NCI-H2196 (cell line): ENCODE results near the gene CABP7.
A peak's percentile ranks its signal among the peaks of the same experiment; 100 is the strongest.
"Not testable (repeated sequence)": the region's sequence is repeated elsewhere in the genome, so short reads cannot be mapped to it uniquely, and the experiment has no call there.

Experiments used
- DNase-seq: peaks from one replicate; lab custom pipeline; 2025; ENCODE audit not compliant: unreplicated experiment; lab: John Stamatoyannopoulos, UW

The CABP7 gene

DNA sequence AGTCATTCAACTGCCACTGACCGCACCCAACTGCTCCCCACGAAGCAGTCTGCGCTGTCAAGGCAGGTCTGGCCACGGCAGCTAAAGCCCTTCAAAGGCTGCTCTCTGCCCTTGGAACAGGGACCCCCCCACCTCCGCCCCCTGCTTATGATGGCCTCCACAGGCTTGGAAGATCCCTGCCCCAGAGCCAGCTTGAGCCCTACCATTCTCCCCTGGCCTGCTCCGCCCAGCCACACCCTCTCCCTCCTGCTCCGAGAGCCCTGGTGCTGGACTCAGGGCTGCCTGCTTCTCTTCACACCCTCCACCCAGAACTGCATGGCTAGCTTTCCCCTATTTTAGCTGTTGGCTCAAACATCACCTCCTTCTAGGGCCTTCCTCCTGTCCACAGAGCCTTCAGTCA is 28.0 kb downstream of the CABP7 start:
- no peak for DNase-seq

DNA sequence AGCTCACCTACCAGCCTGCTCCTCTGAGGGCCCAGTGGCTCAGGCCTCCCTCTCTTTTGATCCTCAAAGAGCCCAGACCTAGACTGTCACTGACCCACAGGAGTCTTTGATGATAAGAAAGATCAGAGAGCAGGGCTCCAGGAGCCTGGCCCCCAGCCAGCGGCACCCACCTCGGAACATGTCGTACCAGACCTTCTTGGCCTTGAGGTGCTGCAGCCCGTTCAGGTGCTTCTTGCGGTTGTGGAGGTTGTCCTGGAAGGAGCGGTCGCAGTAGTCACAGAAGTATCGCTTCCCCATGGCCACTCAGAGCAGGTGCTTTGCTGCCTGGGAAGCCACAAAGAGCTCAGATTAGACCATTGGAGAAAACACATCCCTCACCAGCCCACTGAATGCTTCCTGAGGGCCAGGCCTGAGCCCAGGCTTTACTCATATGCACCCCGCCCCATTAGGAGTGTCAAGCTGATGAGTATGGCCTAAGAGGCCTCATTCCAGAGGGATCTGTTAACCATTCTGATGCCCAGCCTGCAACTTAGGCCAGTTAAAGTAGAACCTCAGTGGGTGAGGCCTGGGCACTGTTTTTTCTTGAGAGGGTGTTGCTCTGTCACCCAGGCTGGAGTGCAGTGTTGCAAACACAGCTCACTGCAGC is 28.6 kb downstream of the CABP7 start:
- DNase-seq, result no peak

DNA sequence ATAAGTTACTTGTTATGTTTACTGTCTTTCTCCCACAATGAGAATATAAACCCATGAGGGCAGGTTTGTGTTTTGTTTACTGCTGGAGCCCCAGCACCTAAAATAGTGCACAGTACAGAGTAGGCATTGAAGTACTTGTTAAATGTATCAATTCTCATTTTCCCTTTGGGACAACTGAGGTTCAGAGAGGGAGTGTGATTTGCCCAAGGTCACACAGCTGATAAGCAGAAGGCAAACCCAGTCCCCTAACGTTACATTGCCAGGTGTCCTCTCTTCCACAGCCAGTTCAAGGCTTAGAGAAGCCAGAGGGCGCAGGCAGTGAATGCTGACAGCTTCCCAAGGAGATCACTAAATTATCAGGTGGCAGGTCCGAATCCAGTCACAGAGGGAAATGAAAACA is 30.2 kb downstream of the CABP7 start:
- DNase-seq, result no peak

DNA sequence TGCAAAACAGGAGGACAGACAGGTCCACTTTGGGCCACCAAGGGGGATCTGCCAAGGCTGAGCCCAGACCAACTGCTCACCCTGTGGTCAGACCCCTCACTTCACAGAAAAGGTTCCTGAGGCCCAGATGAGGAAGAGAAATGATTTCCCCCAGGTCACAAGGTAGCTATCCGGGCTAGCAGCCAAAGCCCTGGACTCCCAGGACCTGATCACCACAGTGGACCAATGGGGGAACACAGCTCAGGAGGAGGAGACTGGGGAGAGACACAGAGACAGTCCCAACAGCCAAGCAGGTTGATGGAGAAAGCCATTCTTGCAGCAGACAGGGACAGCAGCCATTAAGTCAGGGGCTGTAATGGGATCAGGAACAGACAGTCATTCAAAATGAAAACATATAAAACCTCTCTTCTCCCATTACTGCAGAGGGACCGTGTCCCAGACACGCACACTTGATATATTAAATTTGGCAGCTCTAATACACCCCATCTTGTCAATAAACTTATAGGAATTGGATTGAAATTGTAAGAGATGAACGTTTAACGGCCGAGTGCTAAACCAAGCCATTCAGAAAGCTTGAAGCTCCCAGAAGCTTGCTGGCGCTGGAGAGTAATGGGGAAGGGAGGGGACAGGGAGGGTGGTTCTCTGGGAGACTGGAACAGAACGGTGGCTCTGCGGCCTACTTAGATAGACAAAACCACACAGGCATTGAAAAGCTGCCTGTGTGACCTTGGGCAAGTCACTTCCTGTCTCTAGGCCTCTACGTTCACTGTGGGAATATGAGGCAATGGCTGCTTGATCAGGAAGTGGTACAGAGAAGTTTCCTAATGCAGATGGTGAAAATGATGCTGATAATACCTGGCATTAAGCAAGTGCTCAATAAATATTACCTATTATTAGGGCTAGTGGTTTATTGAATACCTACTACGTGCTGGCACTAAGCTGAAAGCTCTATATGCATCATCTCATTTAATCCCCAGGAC is 31.0 kb downstream of the CABP7 start:
- peak; percentile 46 for DNase-seq

DNA sequence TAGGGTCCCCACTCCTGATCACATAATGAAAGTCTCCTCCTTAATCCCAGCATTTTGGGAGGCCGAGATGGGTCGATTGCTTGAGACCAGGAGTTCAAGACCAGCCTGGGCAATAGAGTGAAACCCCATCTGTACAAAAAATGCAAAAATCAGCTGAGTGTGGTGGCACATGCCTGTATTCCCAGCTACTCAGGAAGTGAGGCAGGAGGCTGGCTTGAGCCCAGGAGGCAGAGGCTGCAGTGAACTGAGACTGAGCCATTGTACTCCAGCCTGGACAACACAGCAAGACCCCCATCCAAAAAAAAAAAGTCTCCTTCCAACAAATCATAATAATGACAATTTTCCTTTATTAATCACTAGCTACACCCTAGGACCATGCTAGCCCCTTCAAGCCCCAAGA is 31.9 kb downstream of the CABP7 start:
- no peak for DNase-seq

DNA sequence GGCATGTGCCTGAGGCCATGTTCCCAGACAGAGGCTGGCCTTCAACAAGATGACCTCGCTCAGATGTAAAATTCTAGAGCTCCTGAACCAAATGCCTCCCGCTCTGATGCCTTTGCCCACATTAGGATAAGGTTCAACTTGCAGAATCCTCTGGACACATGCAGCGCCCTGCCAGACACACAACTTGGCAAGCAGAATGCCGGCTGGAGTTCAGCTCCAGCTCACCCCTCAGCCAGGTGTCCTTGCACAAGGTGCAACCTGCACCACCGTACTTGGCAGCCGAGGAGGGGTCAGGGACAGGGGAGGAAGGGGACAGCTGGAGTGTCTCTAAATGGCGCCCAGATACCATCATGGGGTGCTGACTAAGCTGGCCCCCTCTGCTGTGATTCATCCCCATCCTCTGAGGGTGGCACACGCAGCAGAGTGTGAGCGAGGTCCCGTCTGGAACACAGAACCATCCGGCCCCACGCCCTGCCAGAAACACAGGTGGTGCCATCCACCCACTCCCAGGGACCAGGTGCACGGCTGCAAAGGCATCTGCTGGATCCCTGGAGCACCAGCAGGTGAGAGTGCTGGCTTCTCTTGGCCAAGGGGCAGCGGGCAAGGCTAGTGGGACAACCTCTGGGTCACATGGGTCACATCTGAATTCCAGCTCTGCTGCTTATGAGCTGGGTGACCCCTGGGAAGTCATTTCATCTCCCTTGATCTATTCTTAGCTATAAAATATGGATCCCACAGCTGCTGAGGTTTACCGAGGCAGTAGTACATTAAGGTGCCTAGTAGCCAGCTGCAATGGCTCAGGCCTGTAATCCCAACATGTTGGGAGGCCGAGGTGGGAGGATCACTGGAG is 34.2 kb downstream of the CABP7 start:
- DNase-seq, result no peak

DNA sequence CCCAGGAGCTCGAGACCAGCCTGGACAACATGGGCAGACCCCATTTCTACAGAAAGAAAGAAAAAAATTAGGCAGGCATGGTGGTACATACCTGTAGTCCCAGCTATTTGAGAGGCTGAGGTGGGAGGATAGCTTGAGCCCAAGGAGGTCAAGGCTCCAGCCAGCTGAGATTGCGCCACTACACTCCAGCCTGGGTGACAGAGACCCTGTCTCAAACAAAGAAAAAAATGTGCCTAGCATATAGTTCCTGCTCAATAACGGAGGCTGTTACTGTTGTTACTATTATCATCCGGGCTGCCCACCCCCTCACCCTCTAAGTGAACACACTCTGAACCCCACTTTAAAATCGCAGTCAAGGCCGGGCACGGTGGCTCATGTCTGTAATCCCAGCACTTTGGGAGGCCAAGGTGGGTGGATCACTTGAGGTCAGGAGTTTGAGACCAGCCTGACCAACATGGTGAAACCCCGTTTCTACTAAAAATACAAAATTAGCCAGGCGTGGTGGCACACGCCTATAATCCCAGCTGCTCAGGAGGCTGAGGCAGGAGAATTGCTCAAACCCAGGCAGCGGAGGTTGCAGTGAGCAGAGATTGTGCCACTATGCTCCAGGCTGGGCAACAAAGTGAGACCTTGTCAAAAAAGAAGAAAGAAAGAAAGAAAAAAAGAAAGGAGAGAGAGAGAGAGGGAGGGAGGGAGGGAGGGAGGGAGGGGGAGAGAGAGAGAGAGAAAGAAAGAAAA is 35.0 kb downstream of the CABP7 start:
- DNase-seq, result not testable (repeated sequence)

DNA sequence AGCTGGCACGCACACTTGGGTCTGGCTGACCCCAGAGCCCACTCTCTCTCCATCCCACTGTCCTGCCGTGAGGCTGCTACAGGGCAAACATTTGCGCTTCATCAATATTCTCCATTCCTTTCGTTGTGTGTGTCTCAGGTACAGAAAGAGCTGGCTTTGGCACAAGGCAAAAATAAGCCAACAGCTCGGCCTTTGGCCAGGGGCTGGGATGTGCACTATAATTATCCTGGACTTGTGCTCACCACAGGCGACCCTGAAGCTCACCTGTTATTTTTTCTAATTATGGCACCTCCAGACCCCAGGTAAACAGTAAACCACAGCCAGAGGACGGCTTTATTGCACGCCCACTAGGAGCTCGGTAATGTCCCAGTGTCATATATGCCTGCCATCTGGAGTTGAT is 36.1 kb downstream of the CABP7 start:
- DNase-seq, result no peak

DNA sequence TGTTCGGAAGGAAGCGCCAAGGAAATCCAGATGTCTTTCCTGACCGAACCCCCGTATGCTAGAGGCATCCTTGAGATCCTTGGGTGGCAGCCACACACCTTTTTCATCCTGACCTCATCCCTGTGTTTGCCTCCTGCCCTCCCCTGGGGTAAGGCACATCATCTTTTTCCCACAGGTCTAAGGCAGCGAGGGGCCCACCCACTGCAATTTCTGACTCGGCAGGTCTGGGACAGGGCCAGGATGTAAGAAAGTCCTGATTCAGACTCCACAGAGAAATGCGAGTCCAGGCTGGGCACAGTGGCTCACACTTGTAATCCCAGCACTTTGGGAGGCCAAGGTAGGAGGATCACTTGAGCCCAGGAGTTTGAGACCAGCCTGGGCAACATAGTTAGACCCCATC is 36.5 kb downstream of the CABP7 start:
- no peak for DNase-seq

DNA sequence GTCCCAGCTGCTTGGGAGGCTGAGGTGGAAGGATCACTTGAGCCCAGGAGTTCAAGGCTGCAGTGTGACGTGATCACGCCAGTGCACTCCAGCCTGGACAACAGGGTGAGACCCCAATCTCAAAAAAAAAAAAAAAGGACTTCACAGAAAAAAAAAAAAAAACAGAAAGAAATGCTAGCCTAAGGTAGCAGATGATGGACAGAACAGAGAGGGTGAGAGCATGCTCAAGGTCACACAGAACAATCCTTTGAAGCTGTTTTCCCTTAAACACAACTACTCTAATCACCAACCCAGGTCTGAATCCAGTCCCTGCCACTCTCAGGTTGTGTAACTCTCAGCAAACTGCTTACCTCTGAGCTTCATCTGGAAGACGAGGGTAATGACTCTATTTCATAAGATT is 37.3 kb downstream of the CABP7 start:
- no peak for DNase-seq

DNA sequence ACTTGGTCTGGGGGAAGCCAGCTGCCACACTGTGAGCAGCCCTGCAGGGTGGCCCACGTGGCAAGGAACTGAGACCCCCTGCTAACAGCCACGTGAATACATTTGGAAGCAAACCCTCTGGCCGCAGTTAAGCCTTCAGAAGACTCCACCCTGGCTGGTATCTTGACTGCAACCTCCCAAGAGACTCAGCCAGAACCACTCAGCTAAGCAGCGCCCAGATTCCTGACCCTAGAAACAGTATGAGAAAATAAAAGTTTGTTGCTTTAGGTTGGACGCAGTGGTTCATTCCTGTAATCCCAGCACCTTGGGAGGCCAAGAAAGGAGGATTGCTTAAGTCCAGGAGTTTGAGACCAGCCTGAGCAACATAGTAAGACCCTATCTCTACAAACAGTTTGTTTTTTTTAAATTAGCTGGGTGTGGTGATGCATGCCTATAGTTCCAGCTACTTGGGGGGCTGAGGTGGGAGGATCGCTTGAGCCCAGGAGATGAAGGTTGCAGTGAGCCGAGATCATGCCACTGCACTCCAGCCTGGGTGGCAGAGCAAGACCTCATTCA is 38.3 kb downstream of the CABP7 start:
- DNase-seq, result no peak

DNA sequence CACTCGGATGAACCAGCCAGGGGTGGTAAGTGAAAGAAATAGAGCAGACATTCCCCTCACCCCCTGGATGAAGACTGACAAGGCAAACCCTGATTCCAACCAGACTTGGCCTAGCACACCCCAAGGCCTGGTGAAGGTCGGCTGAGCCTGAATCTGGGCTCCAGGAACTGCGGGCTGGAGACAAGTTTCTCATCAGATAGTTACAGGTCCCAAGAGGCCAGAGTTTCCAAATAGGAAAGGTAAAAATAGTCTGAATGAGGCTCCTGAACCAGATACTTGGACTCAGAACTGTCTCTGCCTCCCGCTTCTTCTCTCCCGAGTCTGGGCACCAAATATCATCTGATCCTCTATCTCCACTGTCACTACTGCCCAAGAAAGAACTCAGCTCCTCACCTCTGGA is 39.2 kb downstream of the CABP7 start:
- DNase-seq, result no peak

DNA sequence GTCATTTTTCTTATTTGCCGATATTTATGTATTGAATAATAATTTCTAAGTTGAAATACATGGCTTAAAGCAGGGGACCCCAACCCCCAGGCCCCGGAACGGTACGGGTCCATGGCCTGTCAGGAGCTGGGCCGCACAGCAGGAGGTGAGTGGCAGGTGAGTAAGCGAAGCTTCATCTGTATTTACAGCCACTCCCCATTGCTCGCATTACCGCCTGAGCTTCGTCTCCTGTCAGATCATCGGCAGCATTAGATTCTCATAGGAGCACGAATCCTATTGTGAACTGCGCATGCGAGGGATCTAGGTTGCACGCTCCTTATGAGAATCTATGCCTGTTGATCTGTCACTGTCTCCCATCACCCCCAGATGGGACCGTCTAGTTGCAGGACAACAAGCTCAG is 42.5 kb downstream of the CABP7 start:
- DNase-seq, result peak; percentile 27

DNA sequence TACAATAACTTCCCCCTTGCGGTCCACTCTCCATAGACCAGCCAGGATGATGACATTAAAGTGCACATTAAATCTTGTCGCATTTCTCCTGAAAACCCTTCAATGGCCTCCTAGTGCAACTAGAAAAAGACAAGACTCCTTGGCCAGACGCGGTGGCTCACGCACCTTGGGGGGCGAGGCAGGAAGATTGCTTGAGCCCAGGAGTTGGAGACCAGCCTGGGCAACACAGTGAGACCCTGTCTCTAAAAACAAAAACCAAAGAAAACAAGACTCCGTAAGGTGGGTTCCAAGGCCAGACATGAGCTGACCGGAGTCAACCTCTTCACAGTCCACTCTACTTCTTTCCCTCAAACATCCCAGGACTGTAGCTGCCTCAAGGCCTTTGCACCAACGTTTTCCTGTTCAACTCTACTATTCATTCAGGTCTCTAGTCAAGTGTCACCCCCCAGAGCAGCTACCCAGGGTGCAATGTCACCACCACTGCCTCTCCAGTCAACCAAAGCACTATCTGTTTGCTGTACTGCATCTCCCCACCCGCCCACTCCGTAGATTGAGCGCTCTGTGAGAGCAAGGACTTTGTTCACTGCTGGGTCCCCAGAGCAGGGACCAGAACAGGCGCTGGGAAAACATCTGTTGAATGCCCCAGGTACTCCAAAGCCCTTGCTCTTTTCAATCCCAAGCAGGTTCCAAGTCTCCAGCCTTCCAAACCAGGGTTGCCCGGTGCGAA is 46.3 kb downstream of the CABP7 start:
- no peak for DNase-seq

DNA sequence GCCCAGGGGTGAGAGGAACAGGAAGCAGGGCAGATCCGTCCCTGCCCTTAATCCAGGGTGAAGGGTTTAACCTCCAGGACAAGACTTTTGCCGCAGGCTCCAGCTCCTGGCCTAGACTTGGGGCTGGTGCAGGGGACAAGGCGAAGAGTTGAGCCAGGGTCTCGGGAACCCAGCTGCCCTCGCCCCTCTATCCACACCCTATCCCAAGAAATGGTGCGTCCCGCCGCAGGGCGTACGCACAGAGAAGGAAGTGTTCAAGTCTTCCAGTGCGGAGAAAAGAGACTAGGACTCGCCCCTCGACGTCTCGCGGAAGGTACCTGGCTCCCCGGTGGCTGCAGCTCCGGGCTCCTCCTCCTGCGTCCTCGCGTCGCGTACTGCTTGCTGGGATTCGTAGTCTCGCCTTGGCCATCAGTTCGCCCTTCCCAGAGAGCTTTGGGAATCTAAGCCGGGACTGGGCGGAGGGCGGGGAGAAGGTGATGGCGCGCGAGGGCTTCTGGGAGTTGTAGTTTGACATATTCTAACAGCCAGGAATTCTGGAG is 46.9 kb downstream of the CABP7 start, which contains the start of gene ZMAT5:
ZMAT5 (minus strand) TSS at position 376 of the 539 bp plus-strand sequence. CDS start 18,463 bp downstream, outside the sequence.
- peak; percentile 87 for DNase-seq

DNA sequence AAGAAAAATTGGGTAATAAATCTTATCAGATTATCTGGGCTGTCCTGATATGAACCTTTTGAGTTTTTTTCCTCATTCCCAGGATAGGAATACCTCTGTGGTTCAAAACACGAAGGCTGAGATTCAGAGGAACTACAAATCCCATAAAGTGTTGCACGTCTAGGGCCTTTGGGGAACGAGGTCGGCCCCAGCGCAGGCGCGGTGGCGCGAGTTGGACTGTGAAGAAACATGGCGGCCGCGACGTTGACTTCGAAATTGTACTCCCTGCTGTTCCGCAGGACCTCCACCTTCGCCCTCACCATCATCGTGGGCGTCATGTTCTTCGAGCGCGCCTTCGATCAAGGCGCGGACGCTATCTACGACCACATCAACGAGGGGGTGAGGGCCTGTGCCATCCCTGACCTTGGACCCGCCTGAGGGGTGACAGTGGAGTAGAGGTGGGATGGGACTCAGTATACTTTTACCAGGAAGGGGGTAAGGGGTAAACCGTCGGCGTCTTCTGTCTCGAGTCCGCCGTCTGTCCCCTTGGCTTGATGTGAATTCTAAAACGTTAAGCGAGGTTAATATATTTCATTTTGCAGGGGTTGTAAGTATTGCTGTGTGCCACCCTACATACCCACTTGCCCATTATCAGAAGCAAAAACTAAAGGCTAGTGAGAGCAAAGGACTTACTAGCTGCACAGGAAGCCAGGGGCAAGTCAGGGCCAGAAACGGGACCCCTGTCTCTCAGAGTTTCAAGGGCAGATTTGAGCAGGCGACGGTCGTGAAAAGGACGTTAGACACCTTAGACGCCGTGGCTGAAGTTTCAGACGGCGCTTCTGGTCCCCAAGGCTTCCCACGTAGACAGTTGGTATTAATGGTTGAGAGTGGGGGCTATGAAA is 47.6 kb downstream of the CABP7 start, which contains the start of gene UQCR10:
UQCR10 (plus strand) TSS at position 199 of the 881 bp plus-strand sequence; CDS start at position 229, 30 bp downstream.
- peak; percentile 72 for DNase-seq

DNA sequence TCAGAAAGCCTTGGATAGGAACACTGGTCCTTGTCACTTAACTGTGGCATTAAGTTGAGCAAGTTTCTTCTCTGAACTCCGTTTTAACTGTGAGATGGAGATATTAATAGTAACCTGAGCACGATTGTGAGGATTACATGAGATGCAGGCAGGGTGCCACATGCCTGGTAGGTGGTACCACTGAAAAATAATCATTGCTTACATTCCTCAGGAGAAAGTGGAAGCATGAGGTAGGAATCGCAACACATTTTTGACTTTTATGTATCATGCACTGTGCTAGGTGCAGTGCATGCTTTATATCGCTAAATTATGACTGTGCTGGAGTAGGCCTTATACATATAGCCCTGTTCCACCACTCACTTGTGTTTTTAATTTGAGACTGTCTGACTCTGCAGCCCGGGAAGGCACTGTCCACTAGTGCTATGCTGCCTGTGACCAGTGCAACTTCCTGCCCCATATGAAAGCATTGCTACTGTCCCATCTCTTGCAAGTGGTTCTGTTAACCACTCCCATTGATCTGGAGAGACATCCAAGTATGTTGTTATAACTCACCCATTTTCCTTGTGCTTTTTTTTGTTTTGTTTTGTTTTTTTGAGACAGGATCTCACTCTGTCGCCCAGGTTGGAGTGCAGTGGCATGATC is 48.4 kb downstream of the CABP7 start:
- no peak for DNase-seq
